HG03135 (cell line): ENCODE data around the gene EDRF1.

Experiments used
- ATAC-seq: cut with Tn5 transposase; IDR thresholded peaks from one replicate; pipeline ENCODE4 v1.9.1; 2021; ENCODE audit warnings: mild to moderate bottlenecking, moderate library complexity; ENCODE audit not compliant: unreplicated experiment

The EDRF1 gene

DNA sequence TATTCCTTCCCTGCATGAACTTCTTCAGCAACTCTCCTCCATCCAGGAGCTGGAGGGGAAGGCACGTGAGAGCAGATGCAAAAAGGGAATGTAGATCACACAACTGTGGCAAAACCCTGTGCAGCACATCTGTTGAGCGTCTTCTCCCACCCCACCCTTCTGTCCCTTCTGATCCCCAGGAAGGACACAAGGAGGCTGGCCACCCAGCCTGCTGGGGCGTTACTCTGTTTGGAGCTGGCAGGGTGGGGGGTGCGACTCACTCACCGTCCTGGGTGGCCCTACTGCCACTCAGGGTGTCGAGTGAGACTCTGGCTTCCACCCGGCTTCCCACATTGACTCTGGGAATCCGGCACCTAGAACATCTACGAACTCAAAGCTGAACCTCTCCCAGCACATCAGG is 66.3 kb downstream of the EDRF1 start:
- ATAC-seq: no peak

DNA sequence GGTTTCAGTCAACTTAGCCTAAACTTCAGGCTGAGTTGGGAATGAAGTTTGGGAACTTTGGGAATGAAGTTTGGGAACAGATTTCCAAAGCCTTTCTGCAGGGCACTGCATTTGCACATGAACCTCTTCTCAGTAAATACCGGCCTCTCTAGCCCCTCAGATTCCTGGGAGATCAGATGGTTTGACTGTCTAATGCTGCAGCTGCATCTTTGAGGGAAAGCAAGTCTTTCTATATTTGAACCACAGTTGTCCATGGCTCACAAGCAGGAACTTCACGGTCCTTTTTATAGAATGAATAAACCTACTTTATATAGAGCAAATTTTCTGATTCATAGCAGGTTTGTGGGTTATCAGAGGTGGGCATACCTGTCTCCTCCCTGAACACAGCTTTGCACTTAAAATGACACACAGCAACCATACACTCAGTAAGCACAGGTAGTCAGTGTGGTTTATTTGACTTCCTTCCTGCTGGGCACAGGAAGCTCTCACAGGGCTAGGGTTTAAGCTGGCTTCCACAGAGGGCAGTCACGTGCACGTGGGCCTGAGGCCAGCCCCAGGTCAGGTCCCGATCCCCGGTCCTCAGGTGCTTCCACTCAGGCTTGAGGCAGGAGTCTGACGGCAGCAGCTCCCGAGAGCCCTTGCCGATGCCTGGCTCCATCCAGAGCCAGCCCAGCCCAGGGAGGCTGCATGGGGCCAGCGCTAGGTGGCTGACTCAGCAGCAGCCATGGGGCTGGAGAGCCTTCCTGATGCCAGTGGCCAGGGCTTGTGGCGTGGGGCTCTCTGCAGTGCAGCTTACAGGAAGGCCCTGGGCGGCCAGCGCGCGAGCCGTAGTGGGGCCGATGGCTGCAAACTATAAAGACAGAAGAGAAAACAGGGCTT is 68.9 kb downstream of the EDRF1 start:
- no peak for ATAC-seq

DNA sequence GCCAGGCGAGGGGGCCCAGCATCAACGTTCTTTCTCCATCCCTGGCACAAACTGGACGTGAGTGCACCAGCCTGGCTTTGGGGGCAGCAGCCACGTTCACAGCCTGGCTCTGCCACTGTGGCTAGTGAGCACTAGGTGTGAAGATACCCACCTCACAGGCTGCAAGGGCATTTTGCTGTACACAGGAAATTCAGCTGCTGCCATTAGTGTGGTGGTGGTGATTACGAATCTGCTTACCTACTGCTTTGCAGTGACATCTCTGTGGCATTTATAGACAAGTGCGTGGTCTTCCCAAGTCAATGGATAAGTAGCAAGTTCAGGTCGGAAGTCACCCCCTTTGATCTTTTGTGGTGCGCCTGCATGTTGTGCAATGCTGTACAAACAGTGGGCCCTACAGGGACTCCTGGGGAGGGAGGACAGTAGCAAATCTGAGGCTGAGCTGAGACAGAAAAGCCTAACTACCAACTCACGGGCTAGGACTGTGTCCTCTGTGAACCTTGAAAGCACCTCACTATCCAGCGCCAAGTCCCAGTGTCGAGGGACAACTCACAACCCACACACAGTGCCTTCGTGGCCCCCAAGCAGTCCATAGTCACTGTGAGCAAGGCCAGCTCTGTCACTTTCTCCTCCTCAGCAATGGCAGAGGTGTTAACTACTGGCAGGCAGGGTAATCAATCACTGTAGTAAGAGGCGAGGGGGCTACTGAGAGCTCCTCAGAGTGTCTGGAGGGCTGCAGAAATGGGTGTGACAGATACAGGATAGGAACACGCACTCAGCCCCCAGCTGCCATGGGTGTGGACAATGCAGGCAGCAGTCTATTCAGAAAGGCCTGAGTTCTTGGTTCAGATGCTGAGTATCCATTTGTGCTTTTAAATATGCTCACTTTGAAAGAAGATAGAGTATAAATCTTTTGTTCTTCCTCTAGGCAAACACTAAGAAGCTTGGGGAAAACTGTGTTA is 73.1 kb downstream of the EDRF1 start:
- ATAC-seq: no peak

DNA sequence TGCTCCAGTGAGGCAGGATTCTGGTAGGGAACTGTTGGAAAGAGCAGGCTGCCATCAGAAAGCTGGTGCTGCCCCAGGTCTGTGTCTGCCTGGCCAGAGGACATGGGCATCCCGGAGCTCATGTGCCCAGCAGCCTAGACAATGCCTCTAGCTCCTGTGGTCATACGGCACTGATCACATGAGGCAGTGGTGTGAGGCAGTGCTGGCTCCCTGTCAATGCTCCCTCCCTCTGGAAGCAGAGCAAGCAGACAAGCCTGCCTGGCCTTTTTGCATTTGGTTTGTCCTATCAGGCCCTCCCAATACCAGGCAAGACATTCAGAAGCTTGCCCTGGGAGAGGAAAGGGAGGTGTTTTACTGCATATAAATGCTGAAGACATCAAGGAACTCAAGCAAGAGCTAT is 75.6 kb downstream of the EDRF1 start:
- ATAC-seq: no peak

DNA sequence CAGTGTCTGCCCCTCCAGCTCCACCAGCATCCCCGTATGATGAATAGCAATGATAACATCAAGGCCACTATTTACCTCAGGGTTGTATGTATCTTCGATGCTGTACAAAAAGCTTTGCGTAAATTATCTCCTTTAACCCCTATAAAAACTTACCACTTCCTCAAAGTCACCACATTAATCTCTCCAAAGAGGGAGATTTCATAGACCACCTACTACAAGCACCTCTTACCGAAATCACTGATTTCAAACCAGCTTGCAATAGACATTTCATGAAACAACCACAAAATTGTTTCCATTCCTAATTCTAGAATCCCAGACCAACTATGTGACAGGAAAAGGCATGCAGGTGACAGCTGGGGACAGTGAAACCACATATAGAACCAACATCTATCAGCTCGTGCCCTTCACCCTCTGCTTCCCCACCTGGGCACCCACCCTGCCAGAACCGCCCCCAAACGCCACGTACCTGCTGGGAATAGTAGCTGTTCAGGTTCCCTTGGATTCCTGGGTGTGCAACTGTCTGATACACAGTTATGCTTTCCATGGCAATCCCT is 76.2 kb downstream of the EDRF1 start:
- ATAC-seq: no peak

DNA sequence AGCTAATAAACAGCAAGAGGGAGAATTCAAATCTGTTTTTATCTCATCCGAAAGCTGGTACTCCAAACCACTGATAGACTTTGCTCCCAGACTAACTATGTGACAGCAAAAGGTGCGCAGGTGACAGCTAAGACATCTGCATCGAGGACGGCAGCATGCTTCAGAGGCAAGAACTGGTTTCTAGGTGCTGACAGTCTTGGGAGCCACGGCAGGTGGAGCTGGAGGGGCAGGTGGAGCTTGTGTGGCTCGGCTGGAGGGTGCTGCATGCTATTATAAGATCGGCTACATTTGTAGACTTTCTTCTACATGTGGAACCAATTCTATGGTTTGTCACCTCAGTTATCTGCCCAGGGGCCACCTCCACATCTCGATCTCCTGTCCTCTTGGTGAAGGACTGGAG is 77.9 kb downstream of the EDRF1 start:
- ATAC-seq: no peak

DNA sequence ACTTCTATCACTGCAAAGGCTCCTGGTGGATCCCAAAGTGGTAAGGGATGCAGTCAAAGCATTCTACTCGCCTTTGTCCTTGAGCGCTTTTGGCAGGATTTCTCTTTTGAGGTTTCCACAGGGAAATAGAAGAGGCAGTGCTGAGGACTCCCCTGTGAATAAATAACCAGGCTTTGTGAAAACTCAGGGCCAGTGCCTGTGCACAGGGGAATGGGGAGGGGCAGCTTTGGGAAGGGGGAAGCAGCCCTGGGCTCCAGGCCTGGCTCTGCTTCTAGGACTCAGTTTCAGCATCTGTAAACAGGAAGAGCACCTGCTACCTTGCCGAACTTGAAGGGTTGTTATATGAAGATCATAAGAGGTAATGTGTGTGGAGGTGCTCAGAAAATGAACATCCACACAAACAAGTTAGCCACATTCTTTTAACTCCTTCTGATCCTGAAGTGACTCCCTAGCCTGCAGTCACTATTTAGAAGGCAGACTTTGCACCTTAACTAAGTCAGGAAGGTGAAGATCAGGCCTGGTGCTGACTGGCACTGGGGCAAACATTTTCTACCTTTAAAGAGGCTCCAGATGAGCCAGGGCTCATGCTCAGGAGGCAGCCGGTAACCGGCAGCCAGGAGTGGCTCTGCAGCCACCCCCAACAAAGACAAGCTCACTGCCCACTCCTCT is 78.6 kb downstream of the EDRF1 start:
- ATAC-seq: no peak

DNA sequence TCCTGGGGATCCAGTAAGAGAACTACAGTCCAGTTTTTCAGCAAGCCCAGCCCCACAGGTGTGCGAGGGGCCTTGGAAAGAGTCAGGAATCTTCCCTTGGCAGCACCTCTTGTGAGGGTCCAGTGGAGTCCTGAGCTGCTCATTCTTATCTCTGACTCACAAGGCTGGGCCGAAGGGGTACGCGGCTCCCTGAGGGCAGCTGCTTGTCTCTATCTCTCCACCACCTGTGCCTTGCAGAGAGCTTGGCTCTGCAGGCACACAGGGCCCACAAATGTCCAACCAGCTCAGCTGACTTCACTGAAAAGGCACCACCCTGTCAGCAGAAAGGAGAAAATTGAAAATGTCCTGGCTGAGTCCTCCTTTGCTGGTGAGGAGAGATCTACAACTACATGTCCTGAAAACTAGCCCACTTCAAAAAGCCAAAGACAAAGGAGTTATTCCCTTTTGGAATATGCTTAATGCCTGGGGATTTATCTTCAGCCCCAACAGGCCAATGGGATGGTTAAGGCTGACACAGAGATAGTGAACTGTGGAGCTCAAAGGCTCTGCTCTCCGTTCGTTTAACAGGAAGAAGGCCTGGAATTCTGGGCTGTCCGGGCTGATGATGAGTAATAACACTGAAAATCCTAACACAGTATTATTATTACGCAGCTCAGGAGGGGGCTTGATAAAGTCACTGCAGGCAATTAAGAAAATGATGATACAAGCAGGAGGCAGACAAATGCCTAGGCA is 80.1 kb downstream of the EDRF1 start:
- ATAC-seq: no peak

DNA sequence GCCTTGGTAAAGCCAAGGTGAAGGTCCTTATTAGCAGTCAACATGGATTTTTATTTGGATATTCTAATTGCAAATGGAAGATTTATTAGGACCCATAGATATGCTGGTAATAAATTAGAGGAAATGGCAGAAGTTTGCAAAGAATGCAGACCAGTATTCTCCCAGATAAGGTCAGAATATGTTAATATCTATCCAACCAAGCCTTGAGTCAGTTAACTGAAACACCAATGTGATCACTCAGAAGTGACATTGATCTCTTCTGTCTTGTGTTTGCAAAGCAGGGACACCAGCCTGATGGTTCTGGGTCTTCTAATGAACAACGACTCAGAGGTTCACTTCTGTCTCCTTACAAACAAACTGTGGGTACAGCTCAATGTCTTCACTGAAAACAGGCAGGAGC is 82.1 kb downstream of the EDRF1 start:
- ATAC-seq: no peak

DNA sequence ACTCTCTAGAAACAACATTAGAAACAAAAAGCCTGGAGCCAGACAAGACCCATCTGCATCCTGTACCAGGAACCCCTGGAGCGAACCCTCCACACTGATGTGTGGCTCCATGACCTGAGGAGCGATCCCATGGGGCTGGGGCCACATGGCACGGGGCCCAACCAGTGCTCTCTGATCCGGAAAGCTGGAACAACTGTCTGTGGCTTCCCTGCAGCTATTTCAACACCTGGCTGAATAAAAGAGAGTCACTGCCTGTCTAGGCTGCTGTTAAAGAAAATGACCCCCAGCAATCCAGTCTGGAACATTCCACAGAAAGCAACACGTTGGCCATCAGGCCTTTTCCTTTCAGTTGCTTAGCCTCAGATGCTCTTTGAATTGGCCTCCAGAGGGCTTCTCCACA is 82.6 kb downstream of the EDRF1 start:
- ATAC-seq: no peak

DNA sequence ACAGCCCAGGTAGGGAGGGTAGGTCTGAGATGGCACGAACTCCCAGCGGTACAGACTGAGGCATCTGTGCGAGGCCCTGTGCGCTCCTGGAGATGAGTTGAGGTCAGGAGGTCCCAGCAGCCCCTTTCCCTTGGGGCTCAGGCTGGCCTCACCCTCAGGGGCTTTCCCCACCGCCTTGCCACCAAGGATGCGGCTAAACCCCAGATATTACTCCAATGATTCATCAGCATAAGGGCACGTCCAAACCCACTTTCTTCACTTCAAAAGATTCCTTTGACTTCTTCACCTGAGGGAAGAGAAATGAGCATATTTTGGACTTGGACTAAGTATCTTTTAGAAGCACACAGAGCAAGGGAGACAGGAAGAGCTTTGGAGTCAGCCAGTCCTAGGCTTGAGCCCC is 83.2 kb downstream of the EDRF1 start:
- ATAC-seq: no peak

DNA sequence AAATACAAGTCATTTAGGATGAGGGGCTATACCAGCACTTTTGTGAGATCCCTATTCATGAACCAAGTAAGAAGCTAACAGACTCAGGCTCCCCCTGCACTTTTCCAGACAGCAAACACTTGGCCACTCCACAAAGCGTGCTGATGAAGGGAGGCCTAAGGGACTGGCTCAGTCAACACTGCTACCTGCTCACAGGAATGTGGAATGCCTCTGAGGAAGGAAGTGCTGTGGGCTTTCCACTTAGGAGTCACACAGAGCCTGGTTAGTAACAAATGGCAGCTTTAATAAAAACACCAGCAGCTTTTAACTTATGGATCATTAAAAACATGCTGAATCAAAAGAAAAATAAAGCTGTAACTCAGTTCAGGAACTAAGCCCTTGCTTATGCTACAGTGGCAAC is 88.5 kb downstream of the EDRF1 start:
- no peak for ATAC-seq

DNA sequence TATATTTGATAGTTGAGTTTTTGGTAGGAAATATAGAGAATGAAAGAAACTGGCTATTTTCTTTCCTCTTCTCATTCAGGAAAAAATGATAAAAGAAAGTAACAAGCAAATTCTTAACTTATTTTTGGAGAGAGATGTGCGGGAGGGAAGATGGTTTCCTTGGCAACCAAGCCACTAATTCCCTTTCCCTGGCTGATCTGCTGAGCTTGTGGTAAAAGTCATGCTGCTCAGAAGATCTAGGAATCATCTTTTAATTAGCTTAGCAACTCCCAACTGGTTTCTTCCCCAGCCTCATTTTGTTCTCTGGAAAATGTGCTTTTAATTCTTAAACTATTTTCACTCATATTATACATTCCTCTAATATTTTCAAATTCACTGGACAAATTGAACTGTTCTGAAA is 91.7 kb downstream of the EDRF1 start:
- no peak for ATAC-seq

DNA sequence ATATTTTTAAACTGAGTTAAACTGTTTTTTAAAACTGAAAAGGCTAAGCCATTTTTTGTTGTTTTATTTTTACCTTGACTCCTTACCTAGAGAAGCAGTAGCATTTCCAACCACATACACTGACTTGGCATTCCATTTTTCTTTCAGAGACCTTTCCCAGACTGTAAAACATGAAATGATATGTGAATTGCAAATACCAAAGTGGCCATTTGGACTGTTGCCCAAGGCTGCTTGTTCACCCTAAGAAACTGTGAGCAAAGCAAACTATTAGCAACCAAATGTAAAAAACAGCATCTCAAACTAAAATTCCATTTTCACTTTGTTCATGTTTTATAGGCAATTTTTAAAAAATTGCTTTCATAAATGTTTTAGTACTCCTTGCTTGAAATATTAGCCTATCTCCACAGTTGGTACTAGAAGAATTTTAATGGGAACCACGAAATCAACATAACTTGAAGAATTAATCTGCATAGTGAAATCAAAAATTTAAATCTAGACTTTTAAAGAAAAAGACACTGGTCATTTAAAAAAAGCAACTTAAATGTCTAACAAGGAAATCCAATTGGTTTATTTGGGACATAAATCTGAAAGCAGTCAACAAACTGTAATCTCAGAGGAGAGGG is 92.7 kb downstream of the EDRF1 start:
- no peak for ATAC-seq
